NB4 (cell line): Measurements from ENCODE around the gene MRPS9.

Source experiments
- DNase-seq: peaks from one replicate; pipeline ENCODE4 v3.0.0; 2010; ENCODE audit warnings: low read depth
- H3K4me3 ChIP-seq: one replicate; pipeline ENCODE4 v1.5.1; 2011; ENCODE audit warnings: mild to moderate bottlenecking, low read depth, low read length, moderate library complexity
- MYC ChIP-seq: IDR thresholded peaks from 2 replicates; pipeline ENCODE4 v1.6.1; 2011; ENCODE audit warnings: low read depth, low read length
- POLR2A ChIP-seq: IDR thresholded peaks from 2 replicates; pipeline ENCODE4 v1.6.1; 2011; ENCODE audit warnings: mild to moderate bottlenecking; ENCODE audit not compliant: insufficient read length; ENCODE audit errors: extremely low read depth
- TF ChIP-seq, protein P1 (sequence below): IDR thresholded peaks from 2 replicates; pipeline ENCODE4 v1.6.1; 2011; ENCODE audit warnings: low read depth, low read length
- TF ChIP-seq, protein P2 (sequence below): IDR thresholded peaks from one replicate; pipeline ENCODE4 v1.5.1; 2012; ENCODE audit warnings: low read depth, low read length

Gene MRPS9

GRCh38 chr2:105037572-105038382, at the start of gene MRPS9:
MRPS9 (plus strand) TSS chr2:105038069; CDS start chr2:105038093, 24 bp downstream.
- peak within 1 kb of the TSS; percentile 87 for H3K4me3 ChIP-seq
- TF ChIP-seq, protein P1, sequence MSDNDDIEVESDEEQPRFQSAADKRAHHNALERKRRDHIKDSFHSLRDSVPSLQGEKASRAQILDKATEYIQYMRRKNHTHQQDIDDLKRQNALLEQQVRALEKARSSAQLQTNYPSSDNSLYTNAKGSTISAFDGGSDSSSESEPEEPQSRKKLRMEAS: peak; percentile 73
- 0 out of 2 replicates have a peak, but pooled peaks have one; percentile 37 for TF ChIP-seq MYC
- TF ChIP-seq, protein P2, sequence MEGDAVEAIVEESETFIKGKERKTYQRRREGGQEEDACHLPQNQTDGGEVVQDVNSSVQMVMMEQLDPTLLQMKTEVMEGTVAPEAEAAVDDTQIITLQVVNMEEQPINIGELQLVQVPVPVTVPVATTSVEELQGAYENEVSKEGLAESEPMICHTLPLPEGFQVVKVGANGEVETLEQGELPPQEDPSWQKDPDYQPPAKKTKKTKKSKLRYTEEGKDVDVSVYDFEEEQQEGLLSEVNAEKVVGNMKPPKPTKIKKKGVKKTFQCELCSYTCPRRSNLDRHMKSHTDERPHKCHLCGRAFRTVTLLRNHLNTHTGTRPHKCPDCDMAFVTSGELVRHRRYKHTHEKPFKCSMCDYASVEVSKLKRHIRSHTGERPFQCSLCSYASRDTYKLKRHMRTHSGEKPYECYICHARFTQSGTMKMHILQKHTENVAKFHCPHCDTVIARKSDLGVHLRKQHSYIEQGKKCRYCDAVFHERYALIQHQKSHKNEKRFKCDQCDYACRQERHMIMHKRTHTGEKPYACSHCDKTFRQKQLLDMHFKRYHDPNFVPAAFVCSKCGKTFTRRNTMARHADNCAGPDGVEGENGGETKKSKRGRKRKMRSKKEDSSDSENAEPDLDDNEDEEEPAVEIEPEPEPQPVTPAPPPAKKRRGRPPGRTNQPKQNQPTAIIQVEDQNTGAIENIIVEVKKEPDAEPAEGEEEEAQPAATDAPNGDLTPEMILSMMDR: no peak
- TF ChIP-seq POLR2A: peak; percentile 57

DNA sequence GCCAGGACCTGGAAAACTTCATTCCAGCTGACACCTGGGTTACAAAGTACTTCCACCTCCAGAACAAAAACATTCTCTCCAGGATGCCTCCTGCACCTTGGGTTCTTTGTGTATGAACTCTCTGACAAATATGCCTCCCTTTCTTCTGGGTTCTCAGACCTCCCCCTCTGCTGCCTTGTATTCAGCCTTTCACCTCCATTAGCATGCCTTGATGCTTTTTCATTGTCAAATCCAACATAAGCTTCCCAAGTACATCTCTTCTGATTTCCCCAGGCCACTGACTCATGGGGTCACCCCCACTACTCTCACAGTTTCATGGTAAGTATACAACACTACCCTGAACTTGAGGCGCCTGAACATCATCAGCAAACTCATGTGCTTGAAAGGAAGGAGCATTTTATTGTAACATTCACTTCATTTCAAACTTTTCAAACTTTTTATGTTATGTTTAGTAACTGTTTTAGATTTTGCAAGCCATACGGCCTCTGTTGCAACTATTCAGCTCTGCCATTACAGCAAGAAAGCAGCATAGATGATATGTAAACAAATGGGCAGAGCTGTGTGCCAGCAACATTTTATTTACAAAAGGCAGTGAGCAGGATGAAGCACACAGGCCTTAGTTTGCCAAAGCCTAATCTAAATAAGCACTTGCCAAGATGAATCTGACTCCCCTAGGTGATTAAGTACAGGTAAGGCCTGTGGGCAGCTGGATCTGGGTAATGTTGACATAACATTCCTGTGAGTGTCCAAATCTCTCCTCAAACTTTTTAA, 32.5 kb upstream of the MRPS9 start:
- TF ChIP-seq MYC (no peak), POLR2A (no peak)
- TF ChIP-seq, protein P1: no peak
- TF ChIP-seq, protein P2: no peak
- DNase-seq: no peak
- H3K4me3 ChIP-seq: no peak overlapping the region

More at GRCh38 chr2:105037572-105038382, at the start of gene MRPS9:
- peak; percentile 98 for DNase-seq

GRCh38 chr2:105007367-105007766, 30.5 kb upstream of the MRPS9 start:
- H3K4me3 ChIP-seq: no peak overlapping the region
- DNase-seq: no peak
- TF ChIP-seq MYC (no peak), POLR2A (no peak)
- TF ChIP-seq, protein P2: no peak
- TF ChIP-seq, protein P1: no peak

- H3K4me3 ChIP-seq: no peak overlapping the region
- no peak for DNase-seq
Observed at GRCh38 chr2:105032476-105032875, 5.4 kb upstream of the MRPS9 start.

DNA sequence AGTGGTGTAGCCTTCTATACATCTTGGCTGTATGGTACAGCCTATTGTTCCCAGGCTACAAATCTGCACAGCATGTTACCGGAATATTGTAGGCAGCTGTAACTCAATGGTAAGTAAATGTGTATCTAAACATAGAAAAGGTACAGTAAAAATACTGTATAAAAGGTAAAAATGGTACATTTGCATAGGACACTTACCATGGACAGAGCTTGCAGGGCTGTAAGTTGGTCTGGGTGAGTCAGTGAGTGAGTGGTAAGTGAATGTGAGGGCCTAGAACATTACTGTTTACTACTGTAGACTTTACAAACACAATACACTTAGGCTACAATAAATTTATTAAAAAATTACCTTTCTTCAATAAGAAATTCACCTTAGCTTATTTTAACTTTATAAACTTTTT, 3.7 kb upstream of the MRPS9 start:
- no peak for DNase-seq
- H3K4me3 ChIP-seq: no peak overlapping the region
- TF ChIP-seq, protein P1: no peak
- TF ChIP-seq, protein P2: no peak
- TF ChIP-seq POLR2A (no peak), MYC (no peak)

More at GRCh38 chr2:105032476-105032875, 5.4 kb upstream of the MRPS9 start:
- TF ChIP-seq MYC (no peak), POLR2A (no peak)
- TF ChIP-seq, protein P1: no peak
- TF ChIP-seq, protein P2: no peak
